Cardiac fibroblast (primary cell): ENCODE results near the gene LRRC74A.
"Not testable (repeated sequence)": the region's sequence is repeated elsewhere in the genome, so short reads cannot be mapped to it uniquely, and the experiment has no call there.

ENCODE experiments used
- DNase-seq, 2 donors: peaks; one replicate each; pipeline versions ENCODE4 v3.0.0 to v3.0.0-alpha.2; 2010; ENCODE audit warnings: low read depth in 2 of 2
- H3K4me3 ChIP-seq, 2 donors: replicated peaks in 1 of 2; 1 replicate in 1 of 2; 2 replicates in 1 of 2; pipeline ENCODE4 v1.5.1; 2011; ENCODE audit warnings: low read depth in 2 of 2, low read length in 2 of 2, mild to moderate bottlenecking in 2 of 2, moderate library complexity in 1 of 2
- CTCF ChIP-seq: IDR thresholded peaks from one replicate; pipeline ENCODE4 v1.5.1; 2011; ENCODE audit warnings: low read depth, mild to moderate bottlenecking, low read length, inconsistent platforms

The LRRC74A gene

DNA sequence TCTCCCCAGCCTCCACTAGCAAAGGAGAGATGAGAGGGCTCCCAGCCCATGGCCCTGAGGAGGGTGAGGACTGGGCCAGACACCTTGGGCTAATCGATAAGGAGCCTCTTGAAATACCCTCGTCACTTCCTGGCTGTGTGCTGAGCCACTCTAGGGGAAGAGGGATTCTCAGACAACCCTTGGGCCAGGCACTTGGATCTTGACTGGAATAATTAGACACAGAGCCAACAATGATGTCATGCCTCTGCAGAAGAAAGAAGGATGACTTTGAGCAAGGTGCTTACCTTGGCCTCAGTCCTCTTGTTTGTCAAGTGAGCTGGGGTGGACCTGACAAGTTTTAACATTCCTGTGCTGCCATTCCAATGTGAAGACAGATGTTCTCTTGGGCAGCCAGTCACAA, 83.1 kb downstream of the LRRC74A start:
- H3K4me3 ChIP-seq, result no peak overlapping the region
- TF ChIP-seq CTCF, result no peak
- no peak for DNase-seq

GRCh38 chr14:76910371-76910890, 84.2 kb downstream of the LRRC74A start:
- no peak for DNase-seq
- no peak overlapping the region for H3K4me3 ChIP-seq
- TF ChIP-seq CTCF, result no peak

GRCh38 chr14:76911473-76911872, 85.3 kb downstream of the LRRC74A start:
- H3K4me3 ChIP-seq, result no peak overlapping the region
- no peak for DNase-seq
- no peak for TF ChIP-seq CTCF

DNA sequence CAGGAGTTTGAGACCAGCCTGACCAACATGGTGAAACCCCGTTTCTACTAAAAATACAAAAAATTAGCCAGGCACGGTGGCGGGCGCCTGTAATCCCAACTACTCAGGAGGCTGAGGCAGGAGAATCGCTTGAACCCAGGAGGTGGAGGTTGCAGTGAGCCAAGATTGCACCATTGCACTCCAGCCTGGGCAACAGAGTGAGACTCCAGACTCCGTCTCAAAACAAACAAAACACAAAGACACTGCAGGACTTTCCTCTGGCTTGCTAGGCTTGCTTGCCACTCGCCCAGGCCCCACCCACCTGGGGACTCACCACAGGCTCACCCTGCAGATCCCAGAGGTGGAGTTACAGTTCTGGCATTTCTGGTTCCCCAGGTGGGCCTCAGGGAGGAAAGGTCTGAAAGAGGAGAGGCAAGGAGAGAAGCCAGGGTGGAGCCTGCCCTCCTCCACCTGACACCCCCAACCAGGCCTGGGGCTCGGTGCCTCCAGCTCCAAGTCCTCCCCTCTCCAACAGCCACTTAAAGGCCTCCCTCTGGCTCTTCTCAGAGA, 88.4 kb downstream of the LRRC74A start:
- DNase-seq, H3K4me3 ChIP-seq: not testable (repeated sequence)

DNA sequence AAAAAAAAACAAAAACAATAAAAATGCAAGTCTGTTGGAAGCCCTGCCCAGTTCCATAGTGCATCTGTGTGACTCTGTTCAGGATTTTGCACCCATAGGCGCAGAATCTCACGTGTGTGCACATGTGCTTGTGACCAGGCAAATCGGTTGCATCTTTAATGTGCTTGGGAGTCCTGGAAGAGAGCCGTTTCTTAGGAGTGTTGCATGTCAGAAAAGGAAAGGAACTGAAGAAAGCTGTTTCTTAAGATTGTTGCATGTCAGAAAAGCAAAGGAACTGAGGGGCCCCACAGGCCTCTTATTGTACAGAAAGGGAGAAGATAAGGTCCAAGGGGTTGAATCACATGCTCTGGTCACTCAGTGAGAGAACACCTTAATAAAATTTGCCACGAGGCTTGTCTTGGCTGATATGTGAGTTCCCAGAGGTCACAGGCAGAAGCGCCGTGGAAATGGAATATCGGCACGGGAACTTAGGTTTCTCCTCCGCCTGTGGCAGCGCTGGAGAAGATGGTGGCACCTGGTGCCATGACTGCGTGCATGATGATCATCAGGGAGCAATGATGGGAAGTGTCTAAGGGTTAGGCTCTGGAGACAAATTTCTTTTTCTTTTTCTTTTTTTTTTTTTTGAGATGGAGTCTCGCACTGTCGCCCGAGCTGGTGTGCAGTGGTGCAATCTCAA, 90.0 kb downstream of the LRRC74A start:
- no peak overlapping the region for H3K4me3 ChIP-seq
- no peak for TF ChIP-seq CTCF

GRCh38 chr14:76917158-76917596, 91.0 kb downstream of the LRRC74A start:
- DNase-seq, result peak; percentile 85 to 86
- peak; percentile 84 for TF ChIP-seq CTCF
- H3K4me3 ChIP-seq, result no peak overlapping the region

More for the DNA sequence above, 90.0 kb downstream of the LRRC74A start:
- no peak for DNase-seq

DNA sequence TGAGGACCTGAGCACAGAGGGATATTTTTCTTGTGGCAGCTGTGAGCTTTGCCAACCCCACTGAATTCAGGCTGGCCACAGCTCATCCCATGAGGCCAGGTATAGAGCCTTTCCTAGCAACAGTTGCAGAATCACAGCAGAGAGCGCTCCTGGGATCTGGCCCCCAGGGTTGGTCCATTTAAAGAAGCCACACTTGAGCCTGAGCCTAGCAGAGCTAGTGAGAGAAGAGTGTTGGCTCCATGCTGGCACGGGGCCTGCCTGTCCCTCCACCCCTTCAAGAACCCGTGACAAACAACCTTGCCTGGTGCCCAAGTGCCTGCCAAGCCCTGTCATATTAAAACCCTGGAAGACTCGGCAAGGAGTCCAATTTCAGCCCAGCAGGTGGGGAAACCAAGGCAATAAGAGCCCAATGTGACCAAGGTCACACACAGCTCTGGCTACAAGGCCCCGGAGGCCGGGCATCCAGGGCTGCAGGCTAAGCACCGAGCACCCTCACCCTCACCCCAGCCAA, 91.6 kb downstream of the LRRC74A start:
- DNase-seq, result peak; percentile 11 to 45
- no peak overlapping the region for H3K4me3 ChIP-seq
- no peak for TF ChIP-seq CTCF
